Kidney (tissue), 14 donors: Measurements from ENCODE around the gene TMEM129. TPM values are rescaled to one million over a fixed set of nuclear protein-coding genes. Genes with fewer than 3 reads are reported as not detected.

ENCODE experiments used
- DNase-seq, 5 donors: peaks; one replicate each; pipeline ENCODE4 v3.0.0-alpha.2; 2013 to 2020
- FAIRE-seq: peaks from 2 replicates; lab custom pipeline; 2012; peaks lifted over from hg19 to GRCh38; lab: Jason Lieb, UNC
- H3K27ac ChIP-seq, 2 donors: one replicate each; pipeline ENCODE4 v1.7.0; 2013; ENCODE audit warnings: low read depth in 2 of 2, low read length in 2 of 2, inconsistent platforms in 1 of 2
- H3K27me3 ChIP-seq: one replicate; pipeline ENCODE4 v1.7.1; 2013; ENCODE audit warnings: low read length, inconsistent platforms; ENCODE audit not compliant: control insufficient read depth, insufficient read depth
- H3K36me3 ChIP-seq, 3 donors: one replicate each; pipeline versions ENCODE4 v1.7.0 to v1.7.1; 2013; ENCODE audit warnings: low read length in 3 of 3, control low read depth in 1 of 3, inconsistent platforms in 1 of 3; ENCODE audit not compliant: insufficient read depth in 3 of 3, control insufficient read depth in 2 of 3
- H3K4me1 ChIP-seq, 3 donors: one replicate each; pipeline versions ENCODE4 v1.7.0 to v1.7.1; 2013; ENCODE audit warnings: low read length in 3 of 3, inconsistent platforms in 1 of 3, low read depth in 1 of 3; ENCODE audit not compliant: control insufficient read depth in 2 of 3, insufficient read depth in 2 of 3
- H3K4me3 ChIP-seq, 3 donors: one replicate each; pipeline versions ENCODE4 v1.7.0 to v1.8.1; 2013; ENCODE audit warnings: low read length in 3 of 3, control low read depth in 1 of 3, inconsistent platforms in 1 of 3
- H3K9ac ChIP-seq, 3 donors: one replicate each; pipeline versions ENCODE4 v1.7.0 to v1.7.1; 2013; ENCODE audit warnings: low read length in 3 of 3, control low read depth in 1 of 3, inconsistent platforms in 1 of 3
- H3K9me3 ChIP-seq, 3 donors: one replicate each; pipeline versions ENCODE4 v1.7.0 to v1.7.1; 2013; ENCODE audit warnings: low read length in 3 of 3, control low read depth in 1 of 3, inconsistent platforms in 1 of 3; ENCODE audit not compliant: control insufficient read depth in 2 of 3, insufficient read depth in 1 of 3
- CTCF ChIP-seq: IDR thresholded peaks from 3 replicates; pipeline ENCODE4 v1.5.1; 2012; ENCODE audit warnings: mild to moderate bottlenecking, moderate library complexity, borderline replicate concordance; ENCODE audit not compliant: insufficient read depth; ENCODE audit errors: extremely low read depth
- intact Hi-C: fragments of 100-400 bp; cut with DNase I; formaldehyde crosslinking; loops from one replicate; pipeline ENCODE4 v1.11.1; 2022
- polyA plus RNA-seq: library from polyadenylated mRNA; stranded (reverse); fragments of 350-450 nt; fragmentation: Illumina TruSeq; extraction: RNeasy Lipid Tissue Mini Kit (QIAGEN cat#74804); gene quantifications from one replicate; pipeline ENCODE4 v1.2.3, GENCODE V29; 2014; ENCODE audit warnings: low read depth, low replicate concordance; ENCODE audit not compliant: insufficient read depth
- total RNA-seq: library from RNA; stranded (reverse); fragmentation: NEBNext Ultra II Directional; extraction: Animal tissue kit (Norgen Biotek cat#: 25700); gene quantifications from one replicate; pipeline ENCODE4 v1.2.1, GENCODE V29; 2021
- donor health status: control.
- donor health status: control.
- donor health status: control.
- donor health status: control.
- donor health status: control.
- donor health status: DM: yes; HTN: yes; CAD: no.
- donor health status: Normal renal cell carcinoma (clear cell type).

The TMEM129 gene
- total and polyA plus RNA-seq, 2 donors from 2014 or later: 48.2 to 60.0 TPM

GRCh38 chr4:1695913-1696312, 25.2 kb downstream of the TMEM129 start:
- Histone ChIP-seq H3K36me3 (peaks cover 14 to 44% (median 21%) of the 10 kb centered on the region in 3 donors), H3K9ac (no peak overlapping the region), H3K27me3 (no peaks in the 10 kb centered on the region), H3K4me1 (no peaks in the 10 kb centered on the region), H3K4me3 (no peak overlapping the region), H3K9me3 (no peaks in the 10 kb centered on the region), H3K27ac (no peak overlapping the region)
- FAIRE-seq: no peak
- intact Hi-C loops: no loop called here
- TF ChIP-seq CTCF: no peak
- DNase-seq: peak in 1 of 5 donors; percentile 59

GRCh38 chr4:1693131-1693896, 27.8 kb downstream of the TMEM129 start:
- Histone ChIP-seq H3K27me3 (no peaks in the 10 kb centered on the region), H3K4me3 (no peak overlapping the region), H3K36me3 (peaks cover 12 to 38% (median 16%) of the 10 kb centered on the region in 3 donors), H3K4me1 (no peaks in the 10 kb centered on the region), H3K27ac (no peak overlapping the region), H3K9me3 (no peaks in the 10 kb centered on the region), H3K9ac (no peak overlapping the region)
- FAIRE-seq (no peak), DNase-seq (peak; percentile 76 to 88 (median 84))
- TF ChIP-seq CTCF: peak; percentile 85
- intact Hi-C loops: no loop called here

GRCh38 chr4:1691737-1692373, 29.3 kb downstream of the TMEM129 start:
- H3K27me3 ChIP-seq: no peaks in the 10 kb centered on the region
- FAIRE-seq: no peak
- intact Hi-C loops: no loop called here
- no peak overlapping the region for H3K4me3 ChIP-seq
- H3K36me3 ChIP-seq: peaks cover 10 to 31% (median 16%) of the 10 kb centered on the region in 3 donors
- no peak overlapping the region for H3K27ac ChIP-seq
- DNase-seq: no peak
- H3K9me3 ChIP-seq: no peaks in the 10 kb centered on the region
- H3K4me1 ChIP-seq: no peaks in the 10 kb centered on the region
- TF ChIP-seq CTCF: no peak
- H3K9ac ChIP-seq: no peak overlapping the region
